Measurements from ENCODE around the gene KCNJ16.

DNA sequence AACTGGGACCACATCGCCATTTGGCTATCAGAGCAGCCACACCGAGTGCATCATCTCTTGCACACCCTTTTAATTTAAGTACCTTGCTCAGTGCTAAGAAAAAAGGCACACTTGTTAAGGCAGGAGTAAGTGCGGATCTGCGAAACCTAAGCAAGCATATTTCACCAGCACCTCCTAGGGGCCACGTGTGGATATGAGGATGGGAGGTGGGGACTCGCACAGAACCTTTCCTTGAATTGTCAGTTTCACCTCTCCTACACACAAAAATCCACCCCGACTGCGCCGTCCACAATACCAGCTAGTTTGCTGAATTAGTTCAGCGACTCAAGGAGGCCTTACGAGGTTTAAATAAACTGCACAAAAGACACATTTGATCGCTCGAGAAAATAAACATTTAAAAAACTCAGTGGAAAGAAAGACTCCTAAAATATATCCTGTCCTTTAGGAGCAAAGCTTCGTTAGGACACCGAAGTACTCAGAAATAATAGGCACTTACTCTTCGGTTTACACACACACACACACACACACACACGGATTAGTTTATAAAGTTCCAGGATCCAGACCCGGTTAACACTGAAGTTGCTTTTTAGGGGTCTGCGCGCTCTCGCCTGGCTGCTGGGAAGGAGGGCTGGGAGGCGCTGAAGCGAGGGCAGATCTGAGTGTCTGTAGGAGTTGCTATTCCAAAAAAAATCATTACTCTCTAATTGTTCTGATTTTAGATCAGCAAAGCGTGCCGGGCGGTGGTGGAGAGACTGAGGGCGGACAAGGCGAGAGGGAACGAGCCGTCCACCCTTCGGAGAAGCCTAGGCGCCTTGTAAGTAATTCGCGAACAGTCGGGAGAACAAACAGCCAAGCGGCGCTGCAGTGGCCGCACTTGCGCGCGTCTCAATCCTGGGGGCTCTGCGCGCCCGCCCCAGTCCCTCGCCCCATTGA, 93.3 kb downstream of the KCNJ16 start:
- TF ChIP-seq, protein P1, sequence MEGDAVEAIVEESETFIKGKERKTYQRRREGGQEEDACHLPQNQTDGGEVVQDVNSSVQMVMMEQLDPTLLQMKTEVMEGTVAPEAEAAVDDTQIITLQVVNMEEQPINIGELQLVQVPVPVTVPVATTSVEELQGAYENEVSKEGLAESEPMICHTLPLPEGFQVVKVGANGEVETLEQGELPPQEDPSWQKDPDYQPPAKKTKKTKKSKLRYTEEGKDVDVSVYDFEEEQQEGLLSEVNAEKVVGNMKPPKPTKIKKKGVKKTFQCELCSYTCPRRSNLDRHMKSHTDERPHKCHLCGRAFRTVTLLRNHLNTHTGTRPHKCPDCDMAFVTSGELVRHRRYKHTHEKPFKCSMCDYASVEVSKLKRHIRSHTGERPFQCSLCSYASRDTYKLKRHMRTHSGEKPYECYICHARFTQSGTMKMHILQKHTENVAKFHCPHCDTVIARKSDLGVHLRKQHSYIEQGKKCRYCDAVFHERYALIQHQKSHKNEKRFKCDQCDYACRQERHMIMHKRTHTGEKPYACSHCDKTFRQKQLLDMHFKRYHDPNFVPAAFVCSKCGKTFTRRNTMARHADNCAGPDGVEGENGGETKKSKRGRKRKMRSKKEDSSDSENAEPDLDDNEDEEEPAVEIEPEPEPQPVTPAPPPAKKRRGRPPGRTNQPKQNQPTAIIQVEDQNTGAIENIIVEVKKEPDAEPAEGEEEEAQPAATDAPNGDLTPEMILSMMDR (IDR thresholded peaks at IDR 0.05): peak; percentile 35 to 73 (median 62)
- no peak for TF ChIP-seq POLR2A (IDR thresholded peaks at IDR 0.05)
- TF ChIP-seq EP300 (IDR thresholded peaks at IDR 0.05): no peak
